Keratinocyte (primary cell): ENCODE results near the gene GRIN3B.

Experiments
- EZH2 ChIP-seq: IDR thresholded peaks from one replicate; pipeline ENCODE4 v1.6.1; 2012; ENCODE audit warnings: inconsistent platforms, mild to moderate bottlenecking, low read length, moderate library complexity
- TF ChIP-seq, protein P1 (sequence below), 3 experiments: IDR thresholded peaks in 1 of 3; conservative IDR thresholded peaks in 1 of 3; optimal IDR thresholded peaks in 1 of 3; 2 replicates in 2 of 3; 3 replicates in 1 of 3; pipeline versions ENCODE3 to v1.5.1; 2011; ENCODE audit warnings: low read length in 3 of 3, mild to moderate bottlenecking in 3 of 3, moderate library complexity in 2 of 3, control low read depth in 1 of 3, inconsistent platforms in 1 of 3; ENCODE audit not compliant: insufficient read depth in 2 of 3; ENCODE audit errors: extremely low read depth in 1 of 3

DNA sequence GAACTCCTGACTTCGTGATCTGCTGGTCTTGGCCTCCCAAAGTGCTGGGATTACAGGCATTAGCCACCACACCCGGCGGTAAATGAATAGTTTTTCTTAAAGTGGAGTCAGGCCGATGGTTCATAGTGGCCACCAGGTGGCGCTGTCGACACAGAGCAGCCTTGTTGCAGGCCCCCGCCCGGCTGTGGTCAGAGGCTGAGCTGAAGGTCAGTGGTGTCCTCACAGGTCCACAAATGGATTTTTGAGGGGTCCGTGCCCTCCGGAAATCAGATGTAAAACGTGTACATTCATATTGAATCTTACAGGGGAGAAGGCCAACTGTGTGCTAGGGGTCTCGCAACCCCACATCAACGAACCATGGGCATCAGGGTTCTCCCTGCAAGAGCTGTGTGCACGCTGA, 29.5 kb upstream of the GRIN3B start:
- TF ChIP-seq, protein P1, sequence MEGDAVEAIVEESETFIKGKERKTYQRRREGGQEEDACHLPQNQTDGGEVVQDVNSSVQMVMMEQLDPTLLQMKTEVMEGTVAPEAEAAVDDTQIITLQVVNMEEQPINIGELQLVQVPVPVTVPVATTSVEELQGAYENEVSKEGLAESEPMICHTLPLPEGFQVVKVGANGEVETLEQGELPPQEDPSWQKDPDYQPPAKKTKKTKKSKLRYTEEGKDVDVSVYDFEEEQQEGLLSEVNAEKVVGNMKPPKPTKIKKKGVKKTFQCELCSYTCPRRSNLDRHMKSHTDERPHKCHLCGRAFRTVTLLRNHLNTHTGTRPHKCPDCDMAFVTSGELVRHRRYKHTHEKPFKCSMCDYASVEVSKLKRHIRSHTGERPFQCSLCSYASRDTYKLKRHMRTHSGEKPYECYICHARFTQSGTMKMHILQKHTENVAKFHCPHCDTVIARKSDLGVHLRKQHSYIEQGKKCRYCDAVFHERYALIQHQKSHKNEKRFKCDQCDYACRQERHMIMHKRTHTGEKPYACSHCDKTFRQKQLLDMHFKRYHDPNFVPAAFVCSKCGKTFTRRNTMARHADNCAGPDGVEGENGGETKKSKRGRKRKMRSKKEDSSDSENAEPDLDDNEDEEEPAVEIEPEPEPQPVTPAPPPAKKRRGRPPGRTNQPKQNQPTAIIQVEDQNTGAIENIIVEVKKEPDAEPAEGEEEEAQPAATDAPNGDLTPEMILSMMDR (optimal IDR thresholded peaks at IDR 0.05 in 1 of 3, IDR thresholded peaks at IDR 0.05 in 1 of 3, conservative IDR thresholded peaks at IDR 0.05 in 1 of 3; ENCODE audit: extremely low read depth in 1 of 3, insufficient read depth in 2 of 3, low read length in 3 of 3): peak; percentile 66 to 71 (median 69)
- TF ChIP-seq EZH2: no peak
